Upper lobe of left lung (tissue), 4 donors: ENCODE data around the gene WRNIP1.
A peak's percentile ranks its signal among the peaks of the same experiment; 100 is the strongest.

Source experiments
- EP300 ChIP-seq, 4 donors: sonication (generic); formaldehyde crosslinking; IDR thresholded peaks; one replicate each; pipeline ENCODE4 v1.5.1; 2017; ENCODE audit warnings: antibody characterized with exemption in 4 of 4, control low read depth in 2 of 4
- POLR2A ChIP-seq, 4 donors: fragments of 450-650 bp; IDR thresholded peaks; one replicate each; pipeline ENCODE4 v1.5.1; 2016 to 2017; ENCODE audit warnings: antibody characterized with exemption in 4 of 4, mild to moderate bottlenecking in 2 of 4
- POLR2AphosphoS5 ChIP-seq, 2 donors: sonication (generic); formaldehyde crosslinking; IDR thresholded peaks; one replicate each; pipeline ENCODE4 v1.5.1; 2017; ENCODE audit warnings: antibody characterized with exemption in 2 of 2
- TF ChIP-seq, protein P1 (sequence below), 6 experiments: fragments of 450-650 bp in 4 of 6; fragments of 200-600 bp in 2 of 6; sonication (generic) in 2 of 6; IDR thresholded peaks; one replicate each; pipeline ENCODE4 v1.5.1; 2016 to 2019; ENCODE audit warnings: antibody characterized with exemption in 6 of 6

DNA sequence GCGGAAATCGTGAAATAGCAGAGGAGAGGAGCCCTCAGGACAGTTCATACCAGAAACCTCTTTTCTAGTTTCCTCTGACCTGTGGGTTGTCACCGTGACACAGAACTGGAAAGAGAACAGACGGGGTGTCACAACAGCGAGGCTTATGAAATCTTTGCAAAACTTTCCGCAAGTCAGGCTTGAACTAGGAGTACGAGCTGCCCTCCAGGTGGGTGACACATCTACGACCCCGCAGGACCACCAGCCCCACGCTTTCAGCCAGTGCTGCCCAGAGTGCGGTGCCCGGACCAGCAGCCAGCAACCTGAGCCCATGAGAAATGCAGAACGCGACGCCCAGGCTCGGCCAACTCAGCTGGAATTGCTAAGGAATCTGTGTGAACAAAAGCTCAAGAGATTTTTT is 30.8 kb downstream of the WRNIP1 start:
- TF ChIP-seq EP300 (IDR thresholded peaks at IDR 0.05) (peak in 1 of 4 donors; percentile 14), POLR2A (IDR thresholded peaks at IDR 0.05) (no peak), POLR2AphosphoS5 (IDR thresholded peaks at IDR 0.05) (peak in 1 of 2 donors; percentile 40)
- TF ChIP-seq, protein P1, sequence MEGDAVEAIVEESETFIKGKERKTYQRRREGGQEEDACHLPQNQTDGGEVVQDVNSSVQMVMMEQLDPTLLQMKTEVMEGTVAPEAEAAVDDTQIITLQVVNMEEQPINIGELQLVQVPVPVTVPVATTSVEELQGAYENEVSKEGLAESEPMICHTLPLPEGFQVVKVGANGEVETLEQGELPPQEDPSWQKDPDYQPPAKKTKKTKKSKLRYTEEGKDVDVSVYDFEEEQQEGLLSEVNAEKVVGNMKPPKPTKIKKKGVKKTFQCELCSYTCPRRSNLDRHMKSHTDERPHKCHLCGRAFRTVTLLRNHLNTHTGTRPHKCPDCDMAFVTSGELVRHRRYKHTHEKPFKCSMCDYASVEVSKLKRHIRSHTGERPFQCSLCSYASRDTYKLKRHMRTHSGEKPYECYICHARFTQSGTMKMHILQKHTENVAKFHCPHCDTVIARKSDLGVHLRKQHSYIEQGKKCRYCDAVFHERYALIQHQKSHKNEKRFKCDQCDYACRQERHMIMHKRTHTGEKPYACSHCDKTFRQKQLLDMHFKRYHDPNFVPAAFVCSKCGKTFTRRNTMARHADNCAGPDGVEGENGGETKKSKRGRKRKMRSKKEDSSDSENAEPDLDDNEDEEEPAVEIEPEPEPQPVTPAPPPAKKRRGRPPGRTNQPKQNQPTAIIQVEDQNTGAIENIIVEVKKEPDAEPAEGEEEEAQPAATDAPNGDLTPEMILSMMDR (IDR thresholded peaks at IDR 0.05) = no peak
